Esophagus squamous epithelium (tissue), 4 donors: Measurements from ENCODE around the gene TTYH3.

Source experiments
- POLR2A ChIP-seq, 4 donors: fragments of 450-650 bp; IDR thresholded peaks; one replicate each; pipeline ENCODE4 v1.6.1; 2017; ENCODE audit warnings: antibody characterized with exemption in 4 of 4, mild to moderate bottlenecking in 4 of 4, moderate library complexity in 3 of 4
- TF ChIP-seq, protein P1 (sequence below), 6 experiments: fragments of 450-650 bp in 4 of 6; fragments of 200-600 bp in 2 of 6; sonication (generic) in 2 of 6; IDR thresholded peaks; one replicate each; pipeline ENCODE4 v1.5.1; 2016 to 2019; ENCODE audit warnings: antibody characterized with exemption in 6 of 6, mild to moderate bottlenecking in 4 of 6, moderate library complexity in 4 of 6

- TF ChIP-seq, protein P1, sequence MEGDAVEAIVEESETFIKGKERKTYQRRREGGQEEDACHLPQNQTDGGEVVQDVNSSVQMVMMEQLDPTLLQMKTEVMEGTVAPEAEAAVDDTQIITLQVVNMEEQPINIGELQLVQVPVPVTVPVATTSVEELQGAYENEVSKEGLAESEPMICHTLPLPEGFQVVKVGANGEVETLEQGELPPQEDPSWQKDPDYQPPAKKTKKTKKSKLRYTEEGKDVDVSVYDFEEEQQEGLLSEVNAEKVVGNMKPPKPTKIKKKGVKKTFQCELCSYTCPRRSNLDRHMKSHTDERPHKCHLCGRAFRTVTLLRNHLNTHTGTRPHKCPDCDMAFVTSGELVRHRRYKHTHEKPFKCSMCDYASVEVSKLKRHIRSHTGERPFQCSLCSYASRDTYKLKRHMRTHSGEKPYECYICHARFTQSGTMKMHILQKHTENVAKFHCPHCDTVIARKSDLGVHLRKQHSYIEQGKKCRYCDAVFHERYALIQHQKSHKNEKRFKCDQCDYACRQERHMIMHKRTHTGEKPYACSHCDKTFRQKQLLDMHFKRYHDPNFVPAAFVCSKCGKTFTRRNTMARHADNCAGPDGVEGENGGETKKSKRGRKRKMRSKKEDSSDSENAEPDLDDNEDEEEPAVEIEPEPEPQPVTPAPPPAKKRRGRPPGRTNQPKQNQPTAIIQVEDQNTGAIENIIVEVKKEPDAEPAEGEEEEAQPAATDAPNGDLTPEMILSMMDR (IDR thresholded peaks at IDR 0.05): no peak
- no peak for TF ChIP-seq POLR2A (IDR thresholded peaks at IDR 0.05)
These were observed 37.2 kb upstream of the TTYH3 start for GRCh38 chr7:2594599-2594998.
